Loucy (cell line): ENCODE measurements around the gene SF3A1.

ENCODE experiments used
- H2AFZ ChIP-seq: fragments of 200-600 bp; sonication (generic); 2 replicates; pipeline ENCODE4 v1.6.0; 2016; ENCODE audit warnings: antibody characterized with exemption, mild to moderate bottlenecking, low read length, moderate library complexity
- H3F3A ChIP-seq: fragments of 200-600 bp; 2 replicates; pipeline ENCODE4 v1.6.0; 2016; ENCODE audit warnings: antibody characterized with exemption, low read depth, mild to moderate bottlenecking
- H3K27me3 ChIP-seq: fragments of 200-600 bp; sonication (generic); 2 replicates; pipeline ENCODE4 v1.6.1; 2014; ENCODE audit warnings: low read length, mild to moderate bottlenecking; ENCODE audit not compliant: insufficient read depth, poor library complexity, severe bottlenecking
- H3K36me3 ChIP-seq: fragments of 200-600 bp; sonication (generic); 2 replicates; pipeline ENCODE4 v1.6.1; 2016; ENCODE audit warnings: low read length; ENCODE audit not compliant: insufficient read depth
- H3K4me1 ChIP-seq: fragments of 200-600 bp; sonication (generic); 2 replicates; pipeline ENCODE4 v1.5.1; 2014; ENCODE audit warnings: low read length, mild to moderate bottlenecking; ENCODE audit not compliant: insufficient read depth, poor library complexity, severe bottlenecking
- H3K4me2 ChIP-seq: fragments of 200-600 bp; sonication (generic); 2 replicates; pipeline ENCODE4 v1.6.0; 2014; ENCODE audit warnings: antibody characterized with exemption, low read length, low read depth, mild to moderate bottlenecking; ENCODE audit not compliant: poor library complexity, severe bottlenecking
- H3K4me3 ChIP-seq: fragments of 200-600 bp; sonication (generic); 2 replicates; pipeline ENCODE4 v1.5.1; 2014; ENCODE audit warnings: low read length, mild to moderate bottlenecking, mixed read lengths; ENCODE audit not compliant: poor library complexity, severe bottlenecking
- H3K79me2 ChIP-seq: fragments of 200-600 bp; sonication (generic); 2 replicates; pipeline ENCODE4 v1.6.1; 2014; ENCODE audit warnings: low read length; ENCODE audit not compliant: insufficient read depth
- H3K9ac ChIP-seq: fragments of 200-600 bp; sonication (generic); 2 replicates; pipeline ENCODE4 v1.6.0; 2014; ENCODE audit warnings: mild to moderate bottlenecking, low read depth, low read length, moderate library complexity; ENCODE audit not compliant: poor library complexity, severe bottlenecking
- H3K9me2 ChIP-seq: fragments of 200-600 bp; sonication (generic); replicated peaks from 2 replicates; pipeline ENCODE4 v1.6.1; 2016; ENCODE audit warnings: low read depth, low read length, mixed read lengths
- H3K9me3 ChIP-seq: fragments of 200-600 bp; sonication (generic); 2 replicates; pipeline ENCODE4 v1.6.1; 2014; ENCODE audit warnings: mild to moderate bottlenecking, antibody characterized with exemption, low read length, low read depth; ENCODE audit not compliant: insufficient read depth
- H4K20me1 ChIP-seq: fragments of 200-600 bp; sonication (generic); 2 replicates; pipeline ENCODE4 v1.6.0; 2014; ENCODE audit warnings: antibody characterized with exemption, low read length, mild to moderate bottlenecking; ENCODE audit not compliant: insufficient read depth, poor library complexity, severe bottlenecking
- EZH2phosphoT487 ChIP-seq: fragments of 200-600 bp; IDR thresholded peaks from 2 replicates; pipeline ENCODE4 v1.6.1; 2018; ENCODE audit warnings: antibody characterized with exemption, mild to moderate bottlenecking, moderate library complexity, borderline replicate concordance
- TF ChIP-seq, protein P1 (sequence below): fragments of 200-600 bp; sonication (generic); conservative IDR thresholded peaks from 2 replicates; pipeline ENCODE4 v1.5.1; 2014; ENCODE audit warnings: mild to moderate bottlenecking, antibody characterized with exemption, low read length

SF3A1 gene

GRCh38 chr22:30296833-30297232 is 59.9 kb downstream of the SF3A1 start:
- Histone ChIP-seq H3K79me2 (peaks cover 27% of the 10 kb centered on the region), H4K20me1 (no peaks in the 10 kb centered on the region), H3K36me3 (peaks cover 96% of the 10 kb centered on the region; the same call in 1 of the 2 replicates), H3K4me1 (peaks cover 13% of the 10 kb centered on the region), H3K9ac (no peak overlapping the region), H3K9me2 (no peaks in the 10 kb centered on the region), H3K4me2 (no peak overlapping the region), H2AFZ (no peak overlapping the region), H3K9me3 (no peaks in the 10 kb centered on the region), H3K27me3 (no peaks in the 10 kb centered on the region), H3F3A (no peaks in the 10 kb centered on the region), H3K4me3 (no peak overlapping the region)
- no peak for TF ChIP-seq EZH2phosphoT487
- TF ChIP-seq, protein P1, sequence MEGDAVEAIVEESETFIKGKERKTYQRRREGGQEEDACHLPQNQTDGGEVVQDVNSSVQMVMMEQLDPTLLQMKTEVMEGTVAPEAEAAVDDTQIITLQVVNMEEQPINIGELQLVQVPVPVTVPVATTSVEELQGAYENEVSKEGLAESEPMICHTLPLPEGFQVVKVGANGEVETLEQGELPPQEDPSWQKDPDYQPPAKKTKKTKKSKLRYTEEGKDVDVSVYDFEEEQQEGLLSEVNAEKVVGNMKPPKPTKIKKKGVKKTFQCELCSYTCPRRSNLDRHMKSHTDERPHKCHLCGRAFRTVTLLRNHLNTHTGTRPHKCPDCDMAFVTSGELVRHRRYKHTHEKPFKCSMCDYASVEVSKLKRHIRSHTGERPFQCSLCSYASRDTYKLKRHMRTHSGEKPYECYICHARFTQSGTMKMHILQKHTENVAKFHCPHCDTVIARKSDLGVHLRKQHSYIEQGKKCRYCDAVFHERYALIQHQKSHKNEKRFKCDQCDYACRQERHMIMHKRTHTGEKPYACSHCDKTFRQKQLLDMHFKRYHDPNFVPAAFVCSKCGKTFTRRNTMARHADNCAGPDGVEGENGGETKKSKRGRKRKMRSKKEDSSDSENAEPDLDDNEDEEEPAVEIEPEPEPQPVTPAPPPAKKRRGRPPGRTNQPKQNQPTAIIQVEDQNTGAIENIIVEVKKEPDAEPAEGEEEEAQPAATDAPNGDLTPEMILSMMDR, result no peak

DNA sequence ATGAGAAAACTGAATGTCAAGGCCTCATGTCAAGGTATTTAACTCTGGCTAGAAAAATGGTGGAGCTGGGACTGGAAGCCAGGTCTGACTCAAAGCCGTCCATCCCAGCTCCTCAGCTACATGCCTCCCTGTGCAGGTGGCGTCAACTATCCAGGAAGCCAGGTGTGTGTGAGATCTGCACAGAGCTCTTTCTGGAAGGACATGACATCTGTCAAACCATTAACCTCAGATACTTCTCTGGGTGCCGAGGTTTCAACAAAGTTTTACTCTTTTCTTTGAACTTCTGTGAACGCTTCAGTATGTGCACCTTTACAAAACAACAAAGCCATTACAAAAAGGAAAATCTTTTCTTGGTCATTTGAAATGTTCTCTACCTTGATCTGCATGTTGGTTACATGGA is 60.4 kb downstream of the SF3A1 start:
- Histone ChIP-seq H3K4me1 (peaks cover 12% of the 10 kb centered on the region), H2AFZ (no peak overlapping the region), H3K9me3 (no peaks in the 10 kb centered on the region), H3K9me2 (no peaks in the 10 kb centered on the region), H3K27me3 (no peaks in the 10 kb centered on the region), H3K79me2 (peaks cover 22% of the 10 kb centered on the region), H3F3A (no peaks in the 10 kb centered on the region), H3K4me3 (no peak overlapping the region), H4K20me1 (no peaks in the 10 kb centered on the region), H3K4me2 (no peak overlapping the region), H3K36me3 (peaks cover 97% of the 10 kb centered on the region; the same call in 1 of the 2 replicates), H3K9ac (no peak overlapping the region)
- no peak for TF ChIP-seq EZH2phosphoT487

DNA sequence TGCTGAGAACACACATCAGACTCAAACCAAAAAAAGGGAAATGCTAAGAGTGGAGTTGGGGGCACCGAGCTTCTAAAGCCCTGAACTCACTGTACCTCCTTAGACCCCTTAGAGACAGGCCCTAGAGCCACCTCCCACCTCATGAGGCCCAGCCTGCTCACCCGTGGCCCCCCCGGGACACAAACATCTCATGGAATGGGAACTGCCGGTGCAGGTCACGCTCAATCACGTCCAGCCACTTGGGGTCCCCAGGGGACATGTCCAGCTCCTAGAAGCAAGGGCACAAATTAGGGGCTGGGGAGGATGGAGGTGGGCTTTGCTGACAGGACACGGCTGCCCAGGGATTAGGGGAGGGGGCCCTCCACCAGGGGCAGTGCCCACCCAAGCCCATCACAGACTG is 61.1 kb downstream of the SF3A1 start:
- TF ChIP-seq EZH2phosphoT487, result no peak
- Histone ChIP-seq H3K9me2 (no peaks in the 10 kb centered on the region), H3F3A (0 out of 2 replicates have a peak, but pooled peaks cover under 1% of the 10 kb centered on the region), H2AFZ (no peak overlapping the region), H3K9ac (no peak overlapping the region), H3K4me3 (no peak overlapping the region), H3K79me2 (peaks cover 14% of the 10 kb centered on the region), H4K20me1 (no peaks in the 10 kb centered on the region), H3K9me3 (no peaks in the 10 kb centered on the region), H3K4me1 (peaks cover 12% of the 10 kb centered on the region), H3K36me3 (peaks cover 93% of the 10 kb centered on the region; the same call in 1 of the 2 replicates), H3K27me3 (no peaks in the 10 kb centered on the region), H3K4me2 (no peak overlapping the region)

- peaks cover 19% of the 10 kb centered on the region for H3K4me1 ChIP-seq
- H3K9me3 ChIP-seq, result no peaks in the 10 kb centered on the region
- no peak for TF ChIP-seq EZH2phosphoT487
- TF ChIP-seq, protein P1, result no peak
Measured at GRCh38 chr22:30294830-30295229, 61.9 kb downstream of the SF3A1 start.

More at GRCh38 chr22:30294830-30295229, 61.9 kb downstream of the SF3A1 start:
- Histone ChIP-seq H3K4me2 (no peak overlapping the region), H3K4me3 (no peak overlapping the region), H4K20me1 (no peaks in the 10 kb centered on the region), H3K9me2 (no peaks in the 10 kb centered on the region), H2AFZ (no peak overlapping the region), H3K9ac (no peak overlapping the region), H3F3A (0 out of 2 replicates have a peak, but pooled peaks cover 8% of the 10 kb centered on the region), H3K36me3 (peaks cover 86% of the 10 kb centered on the region; the same call in 1 of the 2 replicates), H3K27me3 (no peaks in the 10 kb centered on the region), H3K79me2 (peaks cover 9% of the 10 kb centered on the region; the same call in 1 of the 2 replicates)
